Measurements from ENCODE around the gene TEX54.

Gene TEX54

DNA sequence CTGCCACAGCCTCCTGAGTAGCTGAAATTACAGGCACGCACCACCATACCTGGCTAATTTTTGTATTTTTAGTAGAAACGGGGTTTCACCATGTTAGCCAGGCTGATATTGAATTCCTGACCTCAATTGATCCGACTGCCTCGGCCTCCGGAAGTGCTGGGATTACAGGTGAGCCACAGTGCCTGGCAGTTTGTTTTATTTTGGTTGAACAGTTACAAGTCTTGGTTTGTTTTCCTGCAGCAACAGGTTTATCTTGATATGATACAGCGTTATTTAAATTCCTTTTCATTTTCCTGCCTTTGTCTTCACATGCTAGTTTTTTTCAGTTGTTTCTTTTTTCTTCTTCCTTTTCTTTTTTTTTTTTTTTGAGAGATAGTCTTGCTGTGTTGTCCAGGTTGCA, 44.1 kb upstream of the TEX54 start:
- Histone ChIP-seq H4K20me1 (ENCODE audit: insufficient read depth, low read length) (no peaks in the 10 kb centered on the region), H3F3A (ENCODE audit: insufficient read depth, low read length) (no peaks in the 10 kb centered on the region), H3K4me3 (ENCODE audit: low read depth, low read length, poor library complexity, severe bottlenecking) (no peak overlapping the region), H3K4me1 (ENCODE audit: insufficient read depth, low read length, severe bottlenecking) (peaks cover 12% of the 10 kb centered on the region), H3K27ac (ENCODE audit: low read depth, low read length, poor library complexity, severe bottlenecking) (no peak overlapping the region), H3K27me3 (ENCODE audit: insufficient read depth, low read length) (no peaks in the 10 kb centered on the region), H3K9ac (ENCODE audit: low read length) (no peak overlapping the region), H3K9me2 (ENCODE audit: low read depth, low read length) (no peaks in the 10 kb centered on the region), H2AFZ (ENCODE audit: low read length) (no peak overlapping the region), H3K4me2 (ENCODE audit: low read length) (no peak overlapping the region), H3K9me3 (ENCODE audit: low read length) (no peaks in the 10 kb centered on the region), H3K36me3 (ENCODE audit: insufficient read depth, low read length) (peaks cover 74% of the 10 kb centered on the region), H3K79me2 (ENCODE audit: insufficient read depth, low read length) (peaks cover 3% of the 10 kb centered on the region)
- TF ChIP-seq, protein P1, sequence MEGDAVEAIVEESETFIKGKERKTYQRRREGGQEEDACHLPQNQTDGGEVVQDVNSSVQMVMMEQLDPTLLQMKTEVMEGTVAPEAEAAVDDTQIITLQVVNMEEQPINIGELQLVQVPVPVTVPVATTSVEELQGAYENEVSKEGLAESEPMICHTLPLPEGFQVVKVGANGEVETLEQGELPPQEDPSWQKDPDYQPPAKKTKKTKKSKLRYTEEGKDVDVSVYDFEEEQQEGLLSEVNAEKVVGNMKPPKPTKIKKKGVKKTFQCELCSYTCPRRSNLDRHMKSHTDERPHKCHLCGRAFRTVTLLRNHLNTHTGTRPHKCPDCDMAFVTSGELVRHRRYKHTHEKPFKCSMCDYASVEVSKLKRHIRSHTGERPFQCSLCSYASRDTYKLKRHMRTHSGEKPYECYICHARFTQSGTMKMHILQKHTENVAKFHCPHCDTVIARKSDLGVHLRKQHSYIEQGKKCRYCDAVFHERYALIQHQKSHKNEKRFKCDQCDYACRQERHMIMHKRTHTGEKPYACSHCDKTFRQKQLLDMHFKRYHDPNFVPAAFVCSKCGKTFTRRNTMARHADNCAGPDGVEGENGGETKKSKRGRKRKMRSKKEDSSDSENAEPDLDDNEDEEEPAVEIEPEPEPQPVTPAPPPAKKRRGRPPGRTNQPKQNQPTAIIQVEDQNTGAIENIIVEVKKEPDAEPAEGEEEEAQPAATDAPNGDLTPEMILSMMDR (IDR thresholded peaks at IDR 0.05; ENCODE audit: low read length), result no peak
- no peak for TF ChIP-seq EZH2 (IDR thresholded peaks at IDR 0.05; ENCODE audit: borderline replicate concordance, low read length)

DNA sequence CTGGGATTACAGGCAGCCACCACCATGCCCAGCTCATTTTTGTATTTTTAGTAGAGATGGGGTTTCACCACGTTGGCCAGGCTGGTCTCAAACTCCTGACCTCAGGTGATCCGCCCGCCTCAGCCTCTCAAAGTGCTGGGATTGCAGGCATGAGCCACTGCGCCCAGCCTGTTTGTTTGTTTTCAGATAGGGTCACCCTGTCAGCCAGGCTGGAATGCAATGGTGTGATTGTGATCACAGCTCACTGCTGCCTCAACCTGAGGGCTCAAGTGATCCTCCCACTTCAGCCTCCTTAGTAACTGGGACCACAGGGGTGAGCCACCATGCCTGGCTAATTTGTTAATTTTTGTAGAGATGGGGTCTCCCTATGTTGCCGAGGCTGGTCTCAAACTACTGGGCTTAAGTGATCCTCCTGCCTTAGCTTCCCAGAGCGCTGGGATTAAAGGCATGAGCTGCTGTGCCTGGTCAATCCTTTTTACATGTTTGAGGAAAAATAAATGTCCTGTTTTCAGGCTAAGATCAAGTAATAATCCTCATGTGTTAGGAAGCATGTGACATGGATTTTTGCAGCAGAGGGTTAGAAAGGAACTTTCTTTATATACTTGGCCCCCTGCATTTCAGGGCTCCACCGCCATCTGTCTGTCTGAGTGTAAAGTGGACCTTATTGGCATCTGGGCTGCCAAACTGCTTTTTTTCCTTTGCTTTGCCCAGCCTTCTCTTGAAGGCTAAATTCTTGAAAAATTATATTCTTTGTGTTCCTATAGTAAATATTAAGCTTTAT, 43.2 kb upstream of the TEX54 start:
- Histone ChIP-seq H3K4me2 (ENCODE audit: low read length) (no peak overlapping the region), H3K4me3 (ENCODE audit: low read depth, low read length, poor library complexity, severe bottlenecking) (no peak overlapping the region), H3K27ac (ENCODE audit: low read depth, low read length, poor library complexity, severe bottlenecking) (no peak overlapping the region), H3K27me3 (ENCODE audit: insufficient read depth, low read length) (no peaks in the 10 kb centered on the region), H2AFZ (ENCODE audit: low read length) (no peak overlapping the region), H3K9me2 (ENCODE audit: low read depth, low read length) (no peaks in the 10 kb centered on the region), H3K79me2 (ENCODE audit: insufficient read depth, low read length) (no peaks in the 10 kb centered on the region), H4K20me1 (ENCODE audit: insufficient read depth, low read length) (no peaks in the 10 kb centered on the region), H3F3A (ENCODE audit: insufficient read depth, low read length) (no peaks in the 10 kb centered on the region), H3K9ac (ENCODE audit: low read length) (no peak overlapping the region), H3K36me3 (ENCODE audit: insufficient read depth, low read length) (peaks cover 76% of the 10 kb centered on the region), H3K9me3 (ENCODE audit: low read length) (no peaks in the 10 kb centered on the region), H3K4me1 (ENCODE audit: insufficient read depth, low read length, severe bottlenecking) (peaks cover 11% of the 10 kb centered on the region)
- TF ChIP-seq EZH2 (IDR thresholded peaks at IDR 0.05; ENCODE audit: borderline replicate concordance, low read length), result no peak
- TF ChIP-seq, protein P1 (IDR thresholded peaks at IDR 0.05; ENCODE audit: low read length), result no peak

- Histone ChIP-seq H3K9me2 (ENCODE audit: low read depth, low read length) (no peaks in the 10 kb centered on the region), H3K9me3 (ENCODE audit: low read length) (no peaks in the 10 kb centered on the region), H3K27me3 (ENCODE audit: insufficient read depth, low read length) (no peaks in the 10 kb centered on the region), H3K36me3 (ENCODE audit: insufficient read depth, low read length) (peaks cover 75% of the 10 kb centered on the region), H3K4me1 (ENCODE audit: insufficient read depth, low read length, severe bottlenecking) (peaks cover 4% of the 10 kb centered on the region), H2AFZ (ENCODE audit: low read length) (no peak overlapping the region), H3F3A (ENCODE audit: insufficient read depth, low read length) (no peaks in the 10 kb centered on the region), H4K20me1 (ENCODE audit: insufficient read depth, low read length) (no peaks in the 10 kb centered on the region), H3K27ac (ENCODE audit: low read depth, low read length, poor library complexity, severe bottlenecking) (no peak overlapping the region), H3K4me3 (ENCODE audit: low read depth, low read length, poor library complexity, severe bottlenecking) (no peak overlapping the region), H3K9ac (ENCODE audit: low read length) (no peak overlapping the region), H3K79me2 (ENCODE audit: insufficient read depth, low read length) (peaks cover 3% of the 10 kb centered on the region; the same call in 1 of the 2 replicates), H3K4me2 (ENCODE audit: low read length) (no peak overlapping the region)
- TF ChIP-seq EZH2 (IDR thresholded peaks at IDR 0.05; ENCODE audit: borderline replicate concordance, low read length), result no peak
- TF ChIP-seq, protein P1 (IDR thresholded peaks at IDR 0.05; ENCODE audit: low read length), result no peak
Measured at GRCh38 chr11:62874851-62875250, 42.2 kb upstream of the TEX54 start.

Measured in OCI-LY1 (cell line).